ENCODE data around the gene VRK2.

The VRK2 gene

DNA sequence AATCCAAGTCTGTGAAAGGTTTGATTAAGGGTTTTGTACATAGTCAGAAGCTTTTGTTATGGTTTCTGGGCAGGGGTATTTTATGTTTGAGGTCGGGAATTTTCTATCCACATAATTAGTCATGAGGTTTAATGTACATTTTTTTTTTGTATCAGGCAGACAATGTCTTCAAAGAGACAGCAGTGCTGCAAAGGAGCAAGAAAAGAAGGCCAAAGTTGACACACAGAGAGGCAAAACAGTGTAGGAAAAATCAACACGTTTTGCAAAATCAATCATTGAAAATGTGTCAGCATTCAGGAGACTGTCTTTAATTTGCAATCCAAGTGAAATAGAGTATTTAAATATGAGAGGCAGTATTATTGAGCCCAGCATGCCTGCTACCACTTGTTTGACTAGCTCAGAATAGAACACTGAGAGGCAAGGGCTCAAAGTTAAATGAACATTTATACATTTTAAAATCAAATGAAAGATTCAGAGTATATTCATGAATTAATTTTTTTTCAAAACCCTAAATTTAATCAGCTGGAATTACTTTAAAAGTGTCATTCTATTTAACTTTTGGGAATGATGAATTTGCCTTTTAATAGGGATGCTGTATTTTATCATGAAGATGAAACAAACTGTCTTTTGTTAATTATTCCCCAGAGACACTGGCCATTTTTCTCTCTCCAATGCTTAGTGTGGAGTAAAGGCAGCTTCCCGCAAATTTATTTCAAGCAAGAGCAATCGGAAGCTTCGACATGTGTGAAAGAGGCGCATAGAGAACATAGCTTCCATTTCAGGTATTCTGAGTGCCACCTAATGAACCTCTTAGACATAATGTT lies 11.3 kb downstream of the VRK2 start:
- H3K27me3 ChIP-seq (ENCODE audit: insufficient read depth, low read depth) = no peaks in the 10 kb centered on the region
- TF ChIP-seq, protein P1, sequence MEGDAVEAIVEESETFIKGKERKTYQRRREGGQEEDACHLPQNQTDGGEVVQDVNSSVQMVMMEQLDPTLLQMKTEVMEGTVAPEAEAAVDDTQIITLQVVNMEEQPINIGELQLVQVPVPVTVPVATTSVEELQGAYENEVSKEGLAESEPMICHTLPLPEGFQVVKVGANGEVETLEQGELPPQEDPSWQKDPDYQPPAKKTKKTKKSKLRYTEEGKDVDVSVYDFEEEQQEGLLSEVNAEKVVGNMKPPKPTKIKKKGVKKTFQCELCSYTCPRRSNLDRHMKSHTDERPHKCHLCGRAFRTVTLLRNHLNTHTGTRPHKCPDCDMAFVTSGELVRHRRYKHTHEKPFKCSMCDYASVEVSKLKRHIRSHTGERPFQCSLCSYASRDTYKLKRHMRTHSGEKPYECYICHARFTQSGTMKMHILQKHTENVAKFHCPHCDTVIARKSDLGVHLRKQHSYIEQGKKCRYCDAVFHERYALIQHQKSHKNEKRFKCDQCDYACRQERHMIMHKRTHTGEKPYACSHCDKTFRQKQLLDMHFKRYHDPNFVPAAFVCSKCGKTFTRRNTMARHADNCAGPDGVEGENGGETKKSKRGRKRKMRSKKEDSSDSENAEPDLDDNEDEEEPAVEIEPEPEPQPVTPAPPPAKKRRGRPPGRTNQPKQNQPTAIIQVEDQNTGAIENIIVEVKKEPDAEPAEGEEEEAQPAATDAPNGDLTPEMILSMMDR (conservative IDR thresholded peaks at IDR 0.05; ENCODE audit: low read depth, low read length) = no peak
- no peak overlapping the region for H3K27ac ChIP-seq
- no peak overlapping the region for H3K4me2 ChIP-seq
- no peak overlapping the region for H2AFZ ChIP-seq (ENCODE audit: low read depth)
- no peak overlapping the region for H3K9ac ChIP-seq
- H4K20me1 ChIP-seq (ENCODE audit: insufficient read depth) = no peaks in the 10 kb centered on the region
- H3K4me1 ChIP-seq (ENCODE audit: low read depth, poor library complexity, severe bottlenecking) = peaks cover 64% of the 10 kb centered on the region
- 0 out of 2 replicates have a peak, but pooled peaks cover 5% of the 10 kb centered on the region for H3K79me2 ChIP-seq (ENCODE audit: insufficient read depth, low read depth)
- H3K4me3 ChIP-seq (IDR thresholded peaks at IDR 0.05; ENCODE audit: insufficient read depth, low read depth, low read length) = no peak overlapping the region
- no peaks in the 10 kb centered on the region for H3K36me3 ChIP-seq (ENCODE audit: insufficient read depth)

DNA sequence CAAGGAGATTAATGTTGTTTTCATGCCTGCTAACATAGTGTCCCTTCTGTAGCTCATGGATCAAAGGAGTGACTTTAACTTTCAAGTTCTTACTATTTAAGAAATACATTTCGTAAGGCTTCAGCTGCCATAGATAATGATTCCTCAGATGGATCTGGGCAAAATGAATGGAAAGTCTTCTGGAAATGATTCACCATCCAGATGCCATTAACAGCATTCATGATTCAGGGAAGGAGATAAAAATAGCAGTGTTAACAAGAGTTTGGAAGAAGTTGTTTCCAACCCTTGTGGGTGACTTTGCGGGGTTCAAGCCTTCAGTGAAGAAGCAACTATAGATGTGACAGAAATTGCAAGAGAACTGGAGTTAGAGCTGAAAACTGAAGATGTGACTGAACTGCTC lies 17.0 kb downstream of the VRK2 start:
- no peaks in the 10 kb centered on the region for H3K36me3 ChIP-seq (ENCODE audit: insufficient read depth)
- no peaks in the 10 kb centered on the region for H4K20me1 ChIP-seq (ENCODE audit: insufficient read depth)
- peak overlapping the region; percentile 83 for H3K27ac ChIP-seq
- H3K9ac ChIP-seq = peak overlapping the region; percentile 36; the same call in 1 of the 2 replicates
- H2AFZ ChIP-seq (ENCODE audit: low read depth) = peak overlapping the region; percentile 6; the same call in 1 of the 2 replicates
- H3K4me1 ChIP-seq (ENCODE audit: low read depth, poor library complexity, severe bottlenecking) = peaks cover 97% of the 10 kb centered on the region
- TF ChIP-seq, protein P1 (conservative IDR thresholded peaks at IDR 0.05; ENCODE audit: low read depth, low read length) = no peak
- peaks cover 37% of the 10 kb centered on the region; the same call in 1 of the 2 replicates for H3K79me2 ChIP-seq (ENCODE audit: insufficient read depth, low read depth)
- no peak overlapping the region for H3K4me3 ChIP-seq (IDR thresholded peaks at IDR 0.05; ENCODE audit: insufficient read depth, low read depth, low read length)
- H3K27me3 ChIP-seq (ENCODE audit: insufficient read depth, low read depth) = no peaks in the 10 kb centered on the region
- H3K4me2 ChIP-seq = peak overlapping the region; percentile 97

DNA sequence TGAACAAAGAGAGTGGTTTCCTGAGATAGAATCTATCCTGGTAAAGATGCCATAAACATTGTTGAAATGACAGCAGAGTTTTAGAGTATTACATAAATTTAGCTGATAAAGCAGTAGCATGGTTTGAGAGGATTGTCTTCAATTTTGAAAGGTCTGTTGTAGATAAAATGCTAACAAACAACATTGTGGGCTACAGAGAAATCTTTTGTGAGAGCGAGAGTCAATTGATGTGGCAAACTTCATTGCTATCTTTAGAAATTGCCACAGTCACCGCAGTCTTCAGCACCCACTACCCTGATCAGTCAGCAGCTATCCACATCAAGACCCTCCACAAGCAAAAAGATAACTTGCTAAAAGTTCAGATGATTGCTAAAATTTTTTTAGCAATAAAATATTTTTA lies 17.5 kb downstream of the VRK2 start:
- TF ChIP-seq, protein P1 (conservative IDR thresholded peaks at IDR 0.05; ENCODE audit: low read depth, low read length) = no peak
- H3K36me3 ChIP-seq (ENCODE audit: insufficient read depth) = no peaks in the 10 kb centered on the region

DNA sequence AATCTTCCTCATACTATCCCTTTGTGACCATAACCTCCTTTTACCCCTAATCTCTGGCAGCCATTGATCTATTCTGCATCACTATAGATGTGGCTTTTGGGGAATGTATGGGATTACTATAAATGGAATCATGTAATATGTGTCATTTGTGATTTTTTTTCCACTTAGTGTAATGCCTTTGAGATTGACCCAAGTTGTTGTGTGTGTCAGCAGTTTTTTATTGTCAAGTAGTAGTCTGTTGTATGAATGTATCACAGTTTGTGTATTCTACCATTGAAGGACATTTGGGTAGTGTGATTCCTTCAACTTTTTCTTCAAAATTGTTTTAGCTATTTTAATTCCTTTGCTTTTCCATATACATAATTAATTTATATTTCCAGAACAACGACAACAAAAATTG lies 18.6 kb downstream of the VRK2 start:
- H3K36me3 ChIP-seq (ENCODE audit: insufficient read depth) = no peaks in the 10 kb centered on the region

More for the DNA sequence above, 17.5 kb downstream of the VRK2 start:
- Histone ChIP-seq H2AFZ (ENCODE audit: low read depth) (peak overlapping the region; percentile 6; the same call in 1 of the 2 replicates), H3K9ac (peak overlapping the region; percentile 36; the same call in 1 of the 2 replicates), H3K79me2 (ENCODE audit: insufficient read depth, low read depth) (peaks cover 41% of the 10 kb centered on the region; the same call in 1 of the 2 replicates), H3K4me2 (peak overlapping the region; percentile 97), H4K20me1 (ENCODE audit: insufficient read depth) (no peaks in the 10 kb centered on the region), H3K27me3 (ENCODE audit: insufficient read depth, low read depth) (no peaks in the 10 kb centered on the region), H3K4me1 (ENCODE audit: low read depth, poor library complexity, severe bottlenecking) (peaks cover 97% of the 10 kb centered on the region), H3K27ac (peak overlapping the region; percentile 83), H3K4me3 (IDR thresholded peaks at IDR 0.05; ENCODE audit: insufficient read depth, low read depth, low read length) (no peak overlapping the region)

More for the DNA sequence above, 18.6 kb downstream of the VRK2 start:
- no peak overlapping the region for H2AFZ ChIP-seq (ENCODE audit: low read depth)
- peak overlapping the region; percentile 97 for H3K4me2 ChIP-seq
- H4K20me1 ChIP-seq (ENCODE audit: insufficient read depth) = no peaks in the 10 kb centered on the region
- H3K27ac ChIP-seq = peak overlapping the region; percentile 83; the same call in 1 of the 2 replicates
- H3K9ac ChIP-seq = no peak overlapping the region
- peaks cover 93% of the 10 kb centered on the region for H3K4me1 ChIP-seq (ENCODE audit: low read depth, poor library complexity, severe bottlenecking)
- H3K4me3 ChIP-seq (IDR thresholded peaks at IDR 0.05; ENCODE audit: insufficient read depth, low read depth, low read length) = no peak overlapping the region
- peaks cover 48% of the 10 kb centered on the region for H3K79me2 ChIP-seq (ENCODE audit: insufficient read depth, low read depth)
- TF ChIP-seq, protein P1 (conservative IDR thresholded peaks at IDR 0.05; ENCODE audit: low read depth, low read length) = no peak
- no peaks in the 10 kb centered on the region for H3K27me3 ChIP-seq (ENCODE audit: insufficient read depth, low read depth)
